Activated CD4-positive, alpha-beta T cell treated with anti-CD3 and anti-CD28 coated beads, Interleukin-2, amount 10 ng/mL, durations not matched to agents 7 days and 5 days (primary cell): ENCODE results near the gene RND2. TPM values are rescaled to one million over a fixed set of nuclear protein-coding genes. Genes with fewer than 3 reads are reported as not detected.

ENCODE experiments used
- CTCF ChIA-PET: fragments of 350-600 bp; sonication (Branson Sonifier 250); formaldehyde crosslinking; loops from one replicate; lab custom pipeline; 2021; ENCODE audit warnings: antibody characterized with exemption; lab: Charles Lee
- POLR2A ChIA-PET: fragments of 350-600 bp; sonication (Branson Sonifier 250); formaldehyde crosslinking; loops from one replicate; lab custom pipeline; 2021; ENCODE audit warnings: antibody characterized with exemption; lab: Charles Lee
- DNase-seq: peaks from one replicate; pipeline ENCODE4 v3.0.0-alpha.2; 2020
- H3K27ac Mint-ChIP-seq: one replicate; pipeline ENCODE4 v1.8.0; 2021; ENCODE audit warnings: mild to moderate bottlenecking, moderate library complexity, mixed read lengths
- H3K27me3 Mint-ChIP-seq: one replicate; pipeline ENCODE4 v1.8.0; 2021; ENCODE audit warnings: mixed read lengths
- H3K36me3 Mint-ChIP-seq: one replicate; pipeline ENCODE4 v1.8.0; 2021; ENCODE audit warnings: low read depth, mixed read lengths
- H3K4me1 Mint-ChIP-seq: one replicate; pipeline ENCODE4 v1.8.0; 2021; ENCODE audit warnings: mixed read lengths
- H3K4me3 Mint-ChIP-seq: one replicate; pipeline ENCODE4 v1.8.0; 2021; ENCODE audit warnings: mild to moderate bottlenecking, moderate library complexity, mixed read lengths
- H3K9me3 Mint-ChIP-seq: one replicate; pipeline ENCODE4 v1.8.0; 2021; ENCODE audit warnings: mixed read lengths
- total RNA-seq, 2 experiments: library from RNA; stranded (reverse); gene quantifications; one replicate each; pipeline ENCODE4 v1.2.3, GENCODE V29; 2021

The RND2 gene
- total RNA-seq, 2 experiments from 2014 or later: 0.05 TPM; not detected in 1

DNA sequence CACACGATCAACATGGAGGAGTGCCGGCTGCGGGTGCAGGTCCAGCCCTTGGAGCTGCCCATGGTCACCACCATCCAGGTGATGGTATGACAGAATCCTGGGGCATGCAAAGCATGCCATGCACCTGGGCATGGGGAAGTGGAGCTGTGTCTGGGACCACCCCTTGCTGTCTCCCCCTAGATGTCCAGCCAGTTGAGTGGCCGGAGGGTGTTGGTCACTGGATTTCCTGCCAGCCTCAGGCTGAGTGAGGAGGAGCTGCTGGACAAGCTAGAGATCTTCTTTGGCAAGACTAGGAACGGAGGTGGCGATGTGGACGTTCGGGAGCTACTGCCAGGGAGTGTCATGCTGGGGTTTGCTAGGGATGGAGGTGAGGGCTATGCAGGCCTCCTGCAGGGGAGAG lies 11.7 kb upstream of the RND2 start:
- no peak overlapping the region for H3K4me3 Mint-ChIP-seq
- CTCF ChIA-PET: interaction anchor here (1.0 to 1.9 kb wide), 4 partner anchors 9 to 92 kb away, joined by 3 to 5 read pairs (median 4); partner anchors contain the start of gene VAT1
- POLR2A ChIA-PET: interaction anchor here (0.6 kb wide), 1 partner anchor 9 kb away, joined by 6 read pairs; the partner anchor contains the start of gene VAT1
- H3K4me1 Mint-ChIP-seq: peaks cover 34% of the 10 kb centered on the region
- no peak overlapping the region for H3K27ac Mint-ChIP-seq
- DNase-seq: no peak
- H3K9me3 Mint-ChIP-seq: no peaks in the 10 kb centered on the region
- peaks cover 30% of the 10 kb centered on the region for H3K36me3 Mint-ChIP-seq
- no peaks in the 10 kb centered on the region for H3K27me3 Mint-ChIP-seq

GRCh38 chr17:43014020-43014648 lies 10.9 kb upstream of the RND2 start:
- Mint-ChIP-seq H3K27ac (no peak overlapping the region), H3K27me3 (no peaks in the 10 kb centered on the region), H3K9me3 (no peaks in the 10 kb centered on the region), H3K4me3 (no peak overlapping the region), H3K36me3 (peaks cover 28% of the 10 kb centered on the region), H3K4me1 (peaks cover 36% of the 10 kb centered on the region)
- CTCF ChIA-PET: interaction anchor here (1.0 to 1.9 kb wide), 4 partner anchors 8 to 16 kb away, joined by 3 to 6 read pairs (median 4); partner anchors contain the start of genes IFI35, RPL27 and VAT1
- POLR2A ChIA-PET: no interaction called here
- DNase-seq: no peak

DNA sequence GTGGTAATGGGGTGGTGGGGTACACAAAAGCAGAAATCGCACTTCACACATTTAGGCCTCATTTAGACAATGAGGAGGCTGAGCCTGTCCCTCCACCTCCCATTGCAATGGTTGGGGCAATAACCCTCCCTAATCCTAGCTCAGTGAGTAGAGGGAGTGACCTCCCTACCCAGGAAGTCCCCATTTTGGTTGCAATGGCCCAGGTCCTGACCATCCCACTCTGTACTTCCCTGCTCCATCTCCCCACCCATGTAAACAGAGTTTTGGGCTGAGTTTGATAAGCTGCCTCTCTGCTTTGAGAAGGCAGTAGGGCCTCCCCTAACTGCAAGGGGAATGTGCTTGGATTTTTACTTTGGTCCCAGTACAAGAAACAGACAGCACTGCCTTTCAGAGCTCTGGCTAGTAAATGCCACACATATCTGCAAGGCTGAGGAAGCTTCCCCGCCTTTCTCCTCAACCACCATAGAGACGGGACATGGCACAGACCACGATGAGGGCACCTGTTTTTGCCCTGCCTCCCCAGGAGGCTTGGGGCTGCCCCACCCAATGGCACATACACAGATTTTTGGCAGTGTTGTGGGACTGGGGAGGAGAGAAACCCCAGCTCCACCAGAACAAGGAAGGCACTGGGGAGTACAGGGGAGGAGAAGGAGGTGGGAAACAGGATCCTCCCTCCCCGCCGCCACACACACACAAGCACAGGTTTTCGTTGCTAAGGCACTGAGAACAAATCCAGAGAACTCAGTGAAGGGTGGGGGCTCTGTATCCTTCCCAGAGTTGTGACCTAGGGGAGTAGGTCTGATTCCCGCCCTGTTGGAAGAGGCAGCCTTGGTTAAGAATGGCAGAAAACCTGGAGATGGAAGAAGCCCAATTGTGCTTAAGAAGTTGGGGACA lies 10.1 kb upstream of the RND2 start:
- Mint-ChIP-seq H3K4me1 (peaks cover 42% of the 10 kb centered on the region), H3K36me3 (peaks cover 28% of the 10 kb centered on the region), H3K9me3 (no peaks in the 10 kb centered on the region), H3K27ac (no peak overlapping the region), H3K4me3 (no peak overlapping the region), H3K27me3 (no peaks in the 10 kb centered on the region)
- CTCF ChIA-PET: interaction anchor here (1.1 to 1.2 kb wide), 2 partner anchors 9 to 17 kb away, joined by 4 to 6 read pairs; partner anchors contain the start of genes IFI35 and RPL27
- no peak for DNase-seq
- POLR2A ChIA-PET: no interaction called here

DNA sequence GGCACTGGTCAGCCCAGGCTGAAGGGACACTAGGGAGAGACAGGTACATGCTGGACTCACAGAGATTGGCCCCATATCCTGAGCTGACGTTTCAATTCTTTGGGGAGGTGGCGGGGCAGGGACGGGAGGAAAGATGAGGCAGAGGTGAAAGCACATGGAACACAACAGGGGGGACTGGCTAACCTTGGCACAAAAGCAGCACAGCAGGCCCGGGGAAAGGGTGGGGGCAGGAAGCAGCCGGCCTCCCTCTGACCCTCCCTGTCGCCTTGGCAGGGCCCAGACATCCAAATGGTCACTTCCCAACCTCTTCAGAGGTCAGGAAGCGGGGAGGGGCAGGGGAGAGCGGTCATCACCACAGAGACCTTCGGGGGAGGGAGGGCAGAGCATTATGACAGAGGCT lies 9.5 kb upstream of the RND2 start:
- Mint-ChIP-seq H3K9me3 (no peaks in the 10 kb centered on the region), H3K4me3 (no peak overlapping the region), H3K27ac (no peak overlapping the region), H3K36me3 (peaks cover 21% of the 10 kb centered on the region), H3K27me3 (no peaks in the 10 kb centered on the region), H3K4me1 (peaks cover 38% of the 10 kb centered on the region)
- ChIA-PET CTCF (interaction anchor here (1.2 kb wide), 1 partner anchor 18 kb away, joined by 4 read pairs; the partner anchor contains the start of gene RPL27), POLR2A (no interaction called here)
- DNase-seq: no peak

- H3K36me3 Mint-ChIP-seq: peaks cover 16% of the 10 kb centered on the region
- H3K27ac Mint-ChIP-seq: no peak overlapping the region
- H3K4me1 Mint-ChIP-seq: peaks cover 37% of the 10 kb centered on the region
- CTCF ChIA-PET: no interaction called here
- POLR2A ChIA-PET: no interaction called here
- no peak overlapping the region for H3K4me3 Mint-ChIP-seq
- no peak for DNase-seq
- H3K27me3 Mint-ChIP-seq: peaks cover 3% of the 10 kb centered on the region
- H3K9me3 Mint-ChIP-seq: no peaks in the 10 kb centered on the region
Measured at GRCh38 chr17:43016216-43016615, 8.8 kb upstream of the RND2 start.

- Mint-ChIP-seq H3K36me3 (peaks cover 6% of the 10 kb centered on the region), H3K9me3 (no peaks in the 10 kb centered on the region), H3K4me3 (no peak overlapping the region), H3K27me3 (peaks cover 4% of the 10 kb centered on the region), H3K27ac (peak overlapping the region; percentile 20), H3K4me1 (peaks cover 38% of the 10 kb centered on the region)
- POLR2A ChIA-PET: no interaction called here
- CTCF ChIA-PET: interaction anchor here (0.6 to 1.7 kb wide), 3 partner anchors 11 to 487 kb away, joined by 3 to 9 read pairs (median 3); partner anchors contain the start of gene IFI35
- DNase-seq: peak; percentile 68
Measured at GRCh38 chr17:43018008-43018853, 6.8 kb upstream of the RND2 start.

GRCh38 chr17:43018932-43019331 lies 6.1 kb upstream of the RND2 start:
- H3K27ac Mint-ChIP-seq: no peak overlapping the region
- no peak overlapping the region for H3K4me3 Mint-ChIP-seq
- ChIA-PET CTCF (no interaction called here), POLR2A (no interaction called here)
- no peaks in the 10 kb centered on the region for H3K9me3 Mint-ChIP-seq
- no peak for DNase-seq
- H3K4me1 Mint-ChIP-seq: peaks cover 38% of the 10 kb centered on the region
- H3K27me3 Mint-ChIP-seq: peaks cover 4% of the 10 kb centered on the region
- H3K36me3 Mint-ChIP-seq: no peaks in the 10 kb centered on the region

DNA sequence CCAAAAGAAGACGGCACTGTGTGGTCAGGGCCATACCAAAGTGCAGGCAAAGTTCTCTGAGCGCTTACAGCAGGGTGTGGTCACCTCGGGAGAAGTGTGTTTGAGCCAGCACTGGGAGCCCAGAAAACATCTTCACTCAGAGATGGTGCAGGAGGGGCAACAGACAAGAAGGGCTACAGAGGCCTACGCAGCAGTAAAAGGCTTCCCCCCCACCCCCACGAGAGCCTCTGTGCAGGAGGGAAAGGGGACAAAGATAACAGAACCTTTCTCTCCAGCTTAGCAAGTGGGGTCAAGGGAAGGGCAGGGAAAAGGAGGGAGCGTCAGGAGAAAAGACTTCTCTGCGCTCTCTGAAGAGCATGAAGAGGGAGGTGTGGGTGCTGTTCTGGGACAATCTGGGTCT lies 5.6 kb upstream of the RND2 start:
- Mint-ChIP-seq H3K9me3 (no peaks in the 10 kb centered on the region), H3K27me3 (peaks cover 6% of the 10 kb centered on the region), H3K4me3 (no peak overlapping the region), H3K4me1 (peaks cover 40% of the 10 kb centered on the region), H3K36me3 (peaks cover 2% of the 10 kb centered on the region), H3K27ac (peak overlapping the region; percentile 15)
- ChIA-PET CTCF (no interaction called here), POLR2A (no interaction called here)
- no peak for DNase-seq

GRCh38 chr17:43020030-43020621 lies 4.9 kb upstream of the RND2 start:
- peaks cover 10% of the 10 kb centered on the region for H3K27me3 Mint-ChIP-seq
- peaks cover 3% of the 10 kb centered on the region for H3K36me3 Mint-ChIP-seq
- H3K4me3 Mint-ChIP-seq: peak overlapping the region; percentile 66
- H3K9me3 Mint-ChIP-seq: no peaks in the 10 kb centered on the region
- ChIA-PET POLR2A (no interaction called here), CTCF (interaction anchor here (1.5 kb wide), 1 partner anchor 11 kb away, joined by 5 read pairs; no protein-coding TSS in a partner anchor)
- DNase-seq: no peak
- H3K27ac Mint-ChIP-seq: no peak overlapping the region
- peaks cover 40% of the 10 kb centered on the region for H3K4me1 Mint-ChIP-seq

GRCh38 chr17:43020789-43021740 lies 4.0 kb upstream of the RND2 start:
- CTCF ChIA-PET: interaction anchor here (0.5 to 1.5 kb wide), 3 partner anchors 10 to 287 kb away, joined by 3 to 5 read pairs (median 3); no protein-coding TSS in a partner anchor
- POLR2A ChIA-PET: no interaction called here
- H3K9me3 Mint-ChIP-seq: no peaks in the 10 kb centered on the region

More at GRCh38 chr17:43020789-43021740, 4.0 kb upstream of the RND2 start:
- Mint-ChIP-seq H3K36me3 (peaks cover 3% of the 10 kb centered on the region), H3K27ac (peak overlapping the region; percentile 31), H3K27me3 (peaks cover 15% of the 10 kb centered on the region), H3K4me1 (peaks cover 42% of the 10 kb centered on the region), H3K4me3 (peak overlapping the region; percentile 79)
- DNase-seq: no peak
